Endodermal cell (in vitro differentiated cells): ENCODE measurements around the gene FBXO2. TPM values are rescaled to one million over a fixed set of nuclear protein-coding genes. Genes with fewer than 3 reads are reported as not detected.

Source experiments
- DNase-seq: peaks from one replicate; pipeline ENCODE4 v3.0.0-alpha.2; 2017
- H3K27ac ChIP-seq: 2 replicates; pipeline ENCODE4 v1.5.1; 2013; ENCODE audit warnings: mild to moderate bottlenecking, low read depth, low read length, moderate library complexity
- H3K27me3 ChIP-seq: 2 replicates; pipeline ENCODE4 v1.6.1; 2013; ENCODE audit warnings: mild to moderate bottlenecking, low read length, moderate library complexity; ENCODE audit not compliant: insufficient read depth, control insufficient read depth, poor library complexity, severe bottlenecking
- H3K36me3 ChIP-seq: 2 replicates; pipeline ENCODE4 v1.7.0; 2013; ENCODE audit warnings: mild to moderate bottlenecking, low read length, moderate library complexity; ENCODE audit not compliant: control insufficient read depth, insufficient read depth
- H3K4me1 ChIP-seq: one replicate; pipeline ENCODE4 v1.7.0; 2013; ENCODE audit warnings: low read length; ENCODE audit not compliant: control insufficient read depth, insufficient read depth
- H3K4me3 ChIP-seq: 2 replicates; pipeline ENCODE4 v1.5.1; 2013; ENCODE audit warnings: mild to moderate bottlenecking, low read length, moderate library complexity
- H3K9ac ChIP-seq: 2 replicates; pipeline ENCODE4 v1.6.1; 2013; ENCODE audit warnings: mild to moderate bottlenecking, low read length, moderate library complexity; ENCODE audit not compliant: poor library complexity, severe bottlenecking; ENCODE audit errors: extremely low read depth
- H3K9me3 ChIP-seq: 2 replicates; pipeline ENCODE4 v1.6.1; 2013; ENCODE audit warnings: mild to moderate bottlenecking, low read length, moderate library complexity; ENCODE audit not compliant: control insufficient read depth
- H3K27ac Mint-ChIP-seq: 2 replicates; pipeline ENCODE4 v1.8.0; 2020; ENCODE audit warnings: mixed read lengths
- H3K27me3 Mint-ChIP-seq: 2 replicates; pipeline ENCODE4 v1.8.0; 2021; ENCODE audit warnings: mild to moderate bottlenecking, mixed read lengths; ENCODE audit not compliant: insufficient read depth
- H3K36me3 Mint-ChIP-seq: 2 replicates; pipeline ENCODE4 v1.8.0; 2020; ENCODE audit warnings: low read depth, mixed read lengths
- H3K4me1 Mint-ChIP-seq: 2 replicates; pipeline ENCODE4 v1.8.0; 2020; ENCODE audit warnings: mixed read lengths
- H3K4me3 Mint-ChIP-seq: 2 replicates; pipeline ENCODE4 v1.8.0; 2020; ENCODE audit warnings: mild to moderate bottlenecking, moderate library complexity, mixed read lengths
- H3K9me3 Mint-ChIP-seq: 2 replicates; pipeline ENCODE4 v1.8.0; 2020; ENCODE audit warnings: mild to moderate bottlenecking, mixed read lengths
- CTCF ChIP-seq: fragments of 200-600 bp; sonication (generic); conservative IDR thresholded peaks from 2 replicates; pipeline ENCODE4 v1.5.0; 2021; ENCODE audit warnings: antibody characterized with exemption, mild to moderate bottlenecking
- WGBS, 2 experiments: methylation state at CpG; one replicate each; pipeline versions ENCODE4 v1.1.5 to v1.1.7; 2013; ENCODE audit warnings: missing lambda C conversion rate in 2 of 2, mixed read lengths in 1 of 2; ENCODE audit not compliant: insufficient coverage in 1 of 2, insufficient read length in 1 of 2; 5-methylcytosine and 5-hydroxymethylcytosine counted together
- total RNA-seq, 2 donors: library from RNA; stranded (reverse); fragmentation: NEBNext Ultra II Directional in 1 of 2; extraction: Animal tissue kit (Norgen Biotek cat#: 25700) in 1 of 2; gene quantifications; 2 replicates in 1 of 2; 3 replicates in 1 of 2; pipeline ENCODE4 v1.2.1, GENCODE V29; 2021

The FBXO2 gene
- total RNA-seq, 2 donors from 2014 or later, result 14.1 to 32.0 TPM

GRCh38 chr1:11623702-11624101, 30.5 kb downstream of the FBXO2 start:
- Histone ChIP-seq H3K4me3 (no peak overlapping the region), H3K9ac (no peak overlapping the region), H3K4me1 (no peaks in the 10 kb centered on the region), H3K27me3 (no peaks in the 10 kb centered on the region), H3K27ac (no peak overlapping the region), H3K36me3 (no peaks in the 10 kb centered on the region), H3K9me3 (no peaks in the 10 kb centered on the region)
- TF ChIP-seq CTCF, result no peak
- no peaks in the 10 kb centered on the region for H3K4me1 Mint-ChIP-seq
- H3K27ac Mint-ChIP-seq, result no peak overlapping the region
- DNase-seq, result no peak
- H3K4me3 Mint-ChIP-seq, result no peak overlapping the region
- no peaks in the 10 kb centered on the region for H3K36me3 Mint-ChIP-seq
- WGBS, 2 experiments, result 77 to 79% methylated on average over 8 of the region's 8 CpGs
- no peaks in the 10 kb centered on the region for H3K9me3 Mint-ChIP-seq
- peaks cover 6% of the 10 kb centered on the region for H3K27me3 Mint-ChIP-seq

- DNase-seq, result no peak
- Mint-ChIP-seq H3K27me3 (peaks cover 4% of the 10 kb centered on the region), H3K36me3 (no peaks in the 10 kb centered on the region), H3K4me1 (no peaks in the 10 kb centered on the region), H3K4me3 (no peak overlapping the region), H3K9me3 (no peaks in the 10 kb centered on the region), H3K27ac (no peak overlapping the region)
- no peaks in the 10 kb centered on the region for H3K36me3 ChIP-seq
- H3K4me1 ChIP-seq, result no peaks in the 10 kb centered on the region
- no peak overlapping the region for H3K27ac ChIP-seq
- WGBS, 2 experiments, result 78% methylated on average over 3 of the region's 3 CpGs; no CpG with 5 or more reads in 1 of the 2 experiments
- TF ChIP-seq CTCF, result no peak
- no peak overlapping the region for H3K4me3 ChIP-seq
- no peaks in the 10 kb centered on the region for H3K9me3 ChIP-seq
- H3K9ac ChIP-seq, result no peak overlapping the region
- no peaks in the 10 kb centered on the region for H3K27me3 ChIP-seq
Observed at GRCh38 chr1:11622398-11622797, 31.8 kb downstream of the FBXO2 start.

DNA sequence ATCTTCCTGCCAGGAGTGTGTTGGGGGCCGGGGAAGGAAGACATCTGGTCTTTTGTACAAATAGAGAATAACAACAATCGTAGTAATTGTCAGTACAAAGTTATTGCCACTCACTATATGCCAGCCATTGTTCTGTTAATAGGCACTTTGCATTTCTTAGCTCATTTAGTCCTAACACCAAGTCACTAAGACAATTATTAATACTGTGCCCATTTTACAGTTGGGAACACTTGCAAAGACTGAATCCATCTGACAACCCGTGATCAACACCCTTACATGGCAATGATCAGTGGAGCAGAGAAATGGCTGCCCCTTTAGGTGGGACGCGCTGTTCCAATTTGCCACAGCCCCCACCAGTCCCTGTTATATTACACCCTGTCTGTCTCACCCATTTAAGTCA, 33.3 kb downstream of the FBXO2 start:
- H3K27ac ChIP-seq, result no peak overlapping the region
- no peaks in the 10 kb centered on the region for H3K36me3 Mint-ChIP-seq
- DNase-seq, result no peak
- H3K36me3 ChIP-seq, result no peaks in the 10 kb centered on the region
- H3K4me1 ChIP-seq, result no peaks in the 10 kb centered on the region
- no peak overlapping the region for H3K4me3 ChIP-seq
- H3K4me1 Mint-ChIP-seq, result no peaks in the 10 kb centered on the region
- no peak overlapping the region for H3K9ac ChIP-seq
- 91% methylated on average over 3 to 5 of the region's 5 CpGs for WGBS, 2 experiments
- H3K27ac Mint-ChIP-seq, result no peak overlapping the region
- no peak overlapping the region for H3K4me3 Mint-ChIP-seq
- no peaks in the 10 kb centered on the region for H3K9me3 Mint-ChIP-seq
- TF ChIP-seq CTCF, result no peak
- H3K27me3 Mint-ChIP-seq, result peaks cover 4% of the 10 kb centered on the region
- H3K27me3 ChIP-seq, result no peaks in the 10 kb centered on the region
- no peaks in the 10 kb centered on the region for H3K9me3 ChIP-seq
